Bronchial epithelial cell (primary cell): ENCODE measurements around the gene RNF2. TPM values are rescaled to one million over a fixed set of nuclear protein-coding genes. Genes with fewer than 3 reads are reported as not detected.
"Not testable (repeated sequence)": the region's sequence is repeated elsewhere in the genome, so short reads cannot be mapped to it uniquely, and the experiment has no call there.

ENCODE experiments used
- DNase-seq: peaks from one replicate; pipeline ENCODE4 v3.0.0-alpha.2; 2010; ENCODE audit warnings: low read depth
- FAIRE-seq: peaks from 2 replicates; lab custom pipeline; 2011; peaks lifted over from hg19 to GRCh38; lab: Jason Lieb, UNC
- H3K27me3 ChIP-seq: 2 replicates; pipeline ENCODE4 v1.5.1; 2011; ENCODE audit warnings: low read length; ENCODE audit not compliant: control insufficient read depth, insufficient read depth
- H3K36me3 ChIP-seq: 2 replicates; pipeline ENCODE4 v1.5.1; 2011; ENCODE audit warnings: low read length; ENCODE audit not compliant: control insufficient read depth, insufficient read depth
- H3K4me3 ChIP-seq: 2 replicates; pipeline ENCODE4 v1.5.1; 2011; ENCODE audit warnings: mild to moderate bottlenecking, low read depth, low read length, control low read depth
- CTCF ChIP-seq: IDR thresholded peaks from 2 replicates; pipeline ENCODE4 v1.5.1; 2011; ENCODE audit warnings: mild to moderate bottlenecking, moderate library complexity, low read length, control low read depth, inconsistent platforms; ENCODE audit not compliant: insufficient read depth, severe bottlenecking
- total RNA-seq: library from RNA; depleted of rRNA; stranded (reverse); fragments of >200 nt; gene quantifications from 2 replicates; pipeline ENCODE4 v1.2.1, GENCODE V29; 2014

The RNF2 gene
- 15.0 and 19.2 TPM in 2 replicates for total RNA-seq

- FAIRE-seq (no peak), DNase-seq (peak; percentile 50)
- H3K36me3 ChIP-seq, result no peaks in the 10 kb centered on the region
- no peak for TF ChIP-seq CTCF
- peak within 1 kb of the TSS; percentile 94 for H3K4me3 ChIP-seq
- H3K27me3 ChIP-seq, result no peaks in the 10 kb centered on the region
Observed at GRCh38 chr1:185044981-185045813, at the start of gene RNF2. TSS of gene RNF2 (plus strand) at chr1:185045558. CDS start at chr1:185087554, 41,996 bp downstream.

- H3K36me3 ChIP-seq, H3K27me3 ChIP-seq, DNase-seq, FAIRE-seq, H3K4me3 ChIP-seq: not testable (repeated sequence)
Observed at GRCh38 chr1:184999974-185000373, 45.4 kb upstream of the RNF2 start.

- FAIRE-seq, result not testable (repeated sequence)
Observed at GRCh38 chr1:185001312-185001880, 44.0 kb upstream of the RNF2 start.

GRCh38 chr1:185008838-185009237 is 36.5 kb upstream of the RNF2 start:
- H3K27me3 ChIP-seq, result no peaks in the 10 kb centered on the region

More at GRCh38 chr1:185001312-185001880, 44.0 kb upstream of the RNF2 start:
- not testable (repeated sequence) for H3K36me3 ChIP-seq, H3K4me3 ChIP-seq, H3K27me3 ChIP-seq, DNase-seq

GRCh38 chr1:185010361-185010760 is 35.0 kb upstream of the RNF2 start:
- no peak for TF ChIP-seq CTCF
- FAIRE-seq (no peak), DNase-seq (no peak)
- Histone ChIP-seq H3K27me3 (no peaks in the 10 kb centered on the region), H3K4me3 (no peak overlapping the region), H3K36me3 (no peaks in the 10 kb centered on the region)

More at GRCh38 chr1:185008838-185009237, 36.5 kb upstream of the RNF2 start:
- Histone ChIP-seq H3K36me3 (no peaks in the 10 kb centered on the region), H3K4me3 (no peak overlapping the region)
- TF ChIP-seq CTCF, result no peak
- DNase-seq, result no peak
- FAIRE-seq, result no peak

GRCh38 chr1:185014941-185015340 is 30.4 kb upstream of the RNF2 start:
- no peak for TF ChIP-seq CTCF
- no peak for FAIRE-seq
- no peak for DNase-seq
- no peaks in the 10 kb centered on the region for H3K36me3 ChIP-seq
- no peaks in the 10 kb centered on the region for H3K27me3 ChIP-seq
- H3K4me3 ChIP-seq, result no peak overlapping the region
